T-cell (primary cell): ENCODE data around the gene TWIST2. TPM values are rescaled to one million over a fixed set of nuclear protein-coding genes. Genes with fewer than 3 reads are reported as not detected.

ENCODE experiments used
- ATAC-seq, 4 experiments: fragments of 200-7000 bp in 3 of 4; fragments of 150-1000 bp in 1 of 4; cut with Tn5 transposase; replicated peaks in 1 of 4; 1 replicate in 3 of 4; 2 replicates in 1 of 4; pipeline ENCODE4 v1.10.0; 2021; ENCODE audit warnings: moderate library complexity in 3 of 4, mild to moderate bottlenecking in 2 of 4, moderate number of reproducible peaks in 1 of 4
- CTCF ChIA-PET, 2 donors: fragments of 300-600 bp; sonication (Branson Sonifier 250); formaldehyde crosslinking; loops; one replicate each; lab custom pipeline; 2022; ENCODE audit warnings: antibody characterized with exemption in 2 of 2; lab: Charles Lee
- POLR2A ChIA-PET, 2 donors: fragments of 300-600 bp; sonication (Branson Sonifier 250); formaldehyde crosslinking; loops; one replicate each; lab custom pipeline; 2022; ENCODE audit warnings: antibody characterized with exemption in 2 of 2; lab: Charles Lee
- DNase-seq, 35 experiments: peaks; one replicate each; pipeline versions ENCODE4 v3.0.0 to v3.0.0-alpha.2; 2013 to 2023
- H3K27ac ChIP-seq: one replicate; pipeline ENCODE4 v1.5.1; 2013; ENCODE audit warnings: low read length
- H3K27me3 ChIP-seq, 2 experiments: replicated peaks in 1 of 2; 1 replicate in 1 of 2; 2 replicates in 1 of 2; pipeline versions ENCODE4 v1.6.1 to v1.7.0; 2013; ENCODE audit warnings: low read length in 1 of 2, mixed read lengths in 1 of 2; ENCODE audit not compliant: control insufficient read depth in 2 of 2, insufficient read depth in 2 of 2; ENCODE audit errors: extremely low read depth in 1 of 2
- H3K36me3 ChIP-seq, 2 donors: 1 replicate in 1 of 2; 2 replicates in 1 of 2; pipeline versions ENCODE4 v1.6.1 to v1.7.0; 2013; ENCODE audit warnings: low read length in 1 of 2; ENCODE audit not compliant: control insufficient read depth in 2 of 2, insufficient read depth in 1 of 2; ENCODE audit errors: extremely low read depth in 1 of 2
- H3K4me1 ChIP-seq, 2 experiments: 1 replicate in 1 of 2; 2 replicates in 1 of 2; pipeline versions ENCODE4 v1.6.1 to v1.7.0; 2013; ENCODE audit warnings: low read length in 2 of 2, mixed read lengths in 1 of 2; ENCODE audit not compliant: insufficient read depth in 2 of 2, control insufficient read depth in 1 of 2; ENCODE audit errors: extremely low read depth in 1 of 2
- H3K4me3 ChIP-seq, 2 donors: 1 replicate in 1 of 2; 2 replicates in 1 of 2; pipeline versions ENCODE4 v1.5.1 to v1.7.0; 2013; ENCODE audit warnings: mild to moderate bottlenecking in 2 of 2, low read length in 1 of 2, moderate library complexity in 1 of 2; ENCODE audit not compliant: control insufficient read depth in 1 of 2; ENCODE audit errors: extremely low read depth in 1 of 2
- H3K9me3 ChIP-seq: 2 replicates; pipeline ENCODE4 v1.7.0; 2013
- H3K27ac Mint-ChIP-seq, 2 donors: one replicate each; pipeline ENCODE4 v1.8.0; 2020 to 2021; ENCODE audit warnings: mild to moderate bottlenecking in 2 of 2, mixed read lengths in 2 of 2
- H3K27me3 Mint-ChIP-seq, 2 donors: one replicate each; pipeline ENCODE4 v1.8.0; 2021 to 2022; ENCODE audit warnings: mixed read lengths in 2 of 2
- H3K36me3 Mint-ChIP-seq: one replicate; pipeline ENCODE4 v1.8.0; 2021; ENCODE audit warnings: mixed read lengths
- H3K4me1 Mint-ChIP-seq, 3 donors: one replicate each; pipeline ENCODE4 v1.8.0; 2020 to 2022; ENCODE audit warnings: mixed read lengths in 3 of 3, mild to moderate bottlenecking in 1 of 3
- H3K4me3 Mint-ChIP-seq, 3 donors: one replicate each; pipeline ENCODE4 v1.8.0; 2020 to 2022; ENCODE audit warnings: mild to moderate bottlenecking in 3 of 3, mixed read lengths in 3 of 3, moderate library complexity in 3 of 3
- H3K9me3 Mint-ChIP-seq, 3 donors: one replicate each; pipeline ENCODE4 v1.8.0; 2020 to 2022; ENCODE audit warnings: mixed read lengths in 3 of 3
- WGBS: methylation state at CpG from one replicate; pipeline ENCODE4 v1.1.5; 2013; ENCODE audit warnings: missing lambda C conversion rate; ENCODE audit not compliant: insufficient coverage; 5-methylcytosine and 5-hydroxymethylcytosine counted together
- total RNA-seq, 35 experiments: library from RNA in 6 of 35; stranded (reverse) in 6 of 35; fragments of 120-200 nt in 1 of 35; gene quantifications; one replicate each; pipeline versions ENCODE4 v1.2.1 to v1.2.4 and lab custom pipeline; 2013 to 2026

TWIST2 gene
- total RNA-seq, 5 donors from 2014 or later (not counting 1 experiment from before 2014, with no cell fraction given) = not detected

GRCh38 chr2:238903141-238903540 lies 55.3 kb downstream of the TWIST2 start:
- Histone ChIP-seq H3K27ac (no peak overlapping the region), H3K27me3 (peaks cover 0 to 37% of the 10 kb centered on the region in 2 experiments), H3K4me1 (no peaks in the 10 kb centered on the region), H3K4me3 (no peak overlapping the region), H3K9me3 (no peaks in the 10 kb centered on the region), H3K36me3 (no peaks in the 10 kb centered on the region)
- DNase-seq = no peak
- ChIA-PET CTCF (no interaction called here), POLR2A (no interaction called here)
- ATAC-seq = no peak
- 100% methylated on average over 2 of the region's 2 CpGs for WGBS
- Mint-ChIP-seq H3K9me3 (no peaks in the 10 kb centered on the region), H3K27me3 (peaks cover 13 to 14% of the 10 kb centered on the region in 2 donors), H3K4me1 (no peaks in the 10 kb centered on the region), H3K27ac (no peak overlapping the region), H3K4me3 (no peak overlapping the region), H3K36me3 (no peaks in the 10 kb centered on the region)

- H3K27me3 Mint-ChIP-seq = peaks cover 9 to 11% of the 10 kb centered on the region in 2 donors
- no CpG with 5 or more reads among the region's 3 CpGs for WGBS
- no peak overlapping the region for H3K27ac ChIP-seq
- H3K9me3 ChIP-seq = no peaks in the 10 kb centered on the region
- H3K27me3 ChIP-seq = peaks cover 0 to 28% of the 10 kb centered on the region in 2 experiments
- ChIA-PET CTCF (no interaction called here), POLR2A (no interaction called here)
- H3K27ac Mint-ChIP-seq = no peak overlapping the region
- no peaks in the 10 kb centered on the region for H3K4me1 Mint-ChIP-seq
- no peak overlapping the region for H3K4me3 Mint-ChIP-seq
- H3K4me1 ChIP-seq = no peaks in the 10 kb centered on the region
- DNase-seq (no peak), ATAC-seq (no peak)
- H3K9me3 Mint-ChIP-seq = no peaks in the 10 kb centered on the region
- no peaks in the 10 kb centered on the region for H3K36me3 ChIP-seq
- H3K36me3 Mint-ChIP-seq = no peaks in the 10 kb centered on the region
- H3K4me3 ChIP-seq = no peak overlapping the region
Measured at GRCh38 chr2:238904177-238904576, 56.3 kb downstream of the TWIST2 start.

- ChIA-PET CTCF (no interaction called here), POLR2A (no interaction called here)
- Mint-ChIP-seq H3K9me3 (no peaks in the 10 kb centered on the region), H3K4me1 (no peaks in the 10 kb centered on the region), H3K27ac (no peak overlapping the region), H3K4me3 (no peak overlapping the region), H3K36me3 (no peaks in the 10 kb centered on the region), H3K27me3 (peaks cover 7 to 8% of the 10 kb centered on the region in 2 donors)
- H3K36me3 ChIP-seq = no peaks in the 10 kb centered on the region
- H3K4me3 ChIP-seq = no peak overlapping the region
- H3K27me3 ChIP-seq = peaks cover 0 to 26% of the 10 kb centered on the region in 2 experiments
- DNase-seq (no peak), ATAC-seq (no peak)
- H3K4me1 ChIP-seq = no peaks in the 10 kb centered on the region
- H3K9me3 ChIP-seq = no peaks in the 10 kb centered on the region
- no peak overlapping the region for H3K27ac ChIP-seq
- WGBS = 80% methylated on average over 2 of the region's 3 CpGs
Measured at GRCh38 chr2:238904716-238905115, 56.8 kb downstream of the TWIST2 start.

- POLR2A ChIA-PET = no interaction called here
- Mint-ChIP-seq H3K27ac (no peak overlapping the region), H3K36me3 (no peaks in the 10 kb centered on the region), H3K4me3 (no peak overlapping the region), H3K4me1 (no peaks in the 10 kb centered on the region), H3K27me3 (peaks cover 7 to 8% of the 10 kb centered on the region in 2 donors), H3K9me3 (no peaks in the 10 kb centered on the region)
- H3K4me1 ChIP-seq = no peaks in the 10 kb centered on the region
- no peak for DNase-seq
- 85% methylated on average over 4 of the region's 13 CpGs for WGBS
- no peak overlapping the region for H3K4me3 ChIP-seq
- no peak overlapping the region for H3K27ac ChIP-seq
- H3K9me3 ChIP-seq = no peaks in the 10 kb centered on the region
- ATAC-seq = no peak
- no peaks in the 10 kb centered on the region for H3K36me3 ChIP-seq
- CTCF ChIA-PET = no interaction called here
- H3K27me3 ChIP-seq = peaks cover 0 to 24% of the 10 kb centered on the region in 2 experiments
Measured at GRCh38 chr2:238905224-238905623, 57.3 kb downstream of the TWIST2 start.

- H3K27ac ChIP-seq = no peak overlapping the region
- no peaks in the 10 kb centered on the region for H3K9me3 ChIP-seq
- Mint-ChIP-seq H3K4me1 (no peaks in the 10 kb centered on the region), H3K9me3 (no peaks in the 10 kb centered on the region), H3K36me3 (no peaks in the 10 kb centered on the region), H3K27me3 (peaks cover 5 to 6% of the 10 kb centered on the region in 2 donors), H3K4me3 (no peak overlapping the region), H3K27ac (no peak overlapping the region)
- H3K27me3 ChIP-seq = peaks cover 0 to 20% of the 10 kb centered on the region in 2 experiments
- H3K4me3 ChIP-seq = no peak overlapping the region
- DNase-seq (no peak), ATAC-seq (no peak)
- ChIA-PET CTCF (no interaction called here), POLR2A (no interaction called here)
- H3K36me3 ChIP-seq = no peaks in the 10 kb centered on the region
- H3K4me1 ChIP-seq = no peaks in the 10 kb centered on the region
- 85% methylated on average over 28 of the region's 28 CpGs for WGBS
Measured at GRCh38 chr2:238905644-238906043, 57.8 kb downstream of the TWIST2 start.

GRCh38 chr2:238906254-238906935 lies 58.5 kb downstream of the TWIST2 start:
- Histone ChIP-seq H3K4me1 (no peaks in the 10 kb centered on the region), H3K9me3 (no peaks in the 10 kb centered on the region), H3K27ac (no peak overlapping the region), H3K27me3 (peaks cover 0 to 18% of the 10 kb centered on the region in 2 experiments), H3K36me3 (no peaks in the 10 kb centered on the region), H3K4me3 (no peak overlapping the region)
- 89% methylated on average over 11 of the region's 20 CpGs for WGBS
- peaks cover under 1 to 3% of the 10 kb centered on the region in 2 donors for H3K27me3 Mint-ChIP-seq
- ATAC-seq (no peak), DNase-seq (no peak)
- H3K4me1 Mint-ChIP-seq = no peaks in the 10 kb centered on the region
- no peaks in the 10 kb centered on the region for H3K36me3 Mint-ChIP-seq
- POLR2A ChIA-PET = no interaction called here
- no peak overlapping the region for H3K4me3 Mint-ChIP-seq
- H3K9me3 Mint-ChIP-seq = no peaks in the 10 kb centered on the region
- no peak overlapping the region for H3K27ac Mint-ChIP-seq
- CTCF ChIA-PET = no interaction called here
